OCI-LY7 (cell line): ENCODE results near the gene PIGZ. TPM values are rescaled to one million over a fixed set of nuclear protein-coding genes. Genes with fewer than 3 reads are reported as not detected.

Experiments
- BruUV-seq: library from RNA; stranded (reverse); fragments of 400-500 nt; replicated peaks from 2 replicates; lab custom pipeline; 2021; lab: Mats Ljungman, UMichigan
- CTCF ChIA-PET: fragments of 300-600 bp; sonication (Branson Sonifier 250); formaldehyde crosslinking; loops from one replicate; lab custom pipeline; 2022; ENCODE audit warnings: antibody characterized with exemption; ENCODE audit not compliant: unreplicated experiment; lab: Charles Lee
- POLR2A ChIA-PET: fragments of 300-600 bp; sonication (Branson Sonifier 250); formaldehyde crosslinking; loops from one replicate; lab custom pipeline; 2022; ENCODE audit warnings: antibody characterized with exemption; lab: Charles Lee
- DNase-seq: peaks from one replicate; pipeline ENCODE4 v3.0.0-alpha.2; 2015; ENCODE audit warnings: low spot score
- H2AFZ ChIP-seq: fragments of 200-600 bp; sonication (generic), shearing (Covaris generic); 2 replicates; pipeline ENCODE4 v1.6.1; 2014; ENCODE audit warnings: mild to moderate bottlenecking, antibody characterized with exemption, low read length, moderate library complexity
- H3K27ac ChIP-seq: fragments of 200-600 bp; sonication (generic); 2 replicates; pipeline ENCODE4 v1.5.1; 2014; ENCODE audit warnings: mixed run types, low read depth, mild to moderate bottlenecking, moderate library complexity, low read length, inconsistent platforms; ENCODE audit not compliant: poor library complexity, severe bottlenecking
- H3K36me3 ChIP-seq: fragments of 200-600 bp; sonication (generic); 2 replicates; pipeline ENCODE4 v1.6.1; 2014; ENCODE audit warnings: mild to moderate bottlenecking, antibody characterized with exemption, low read length, moderate library complexity, mixed read lengths; ENCODE audit not compliant: insufficient read depth
- H3K4me1 ChIP-seq: fragments of 200-600 bp; sonication (generic); 2 replicates; pipeline ENCODE4 v1.5.1; 2014; ENCODE audit warnings: mild to moderate bottlenecking, low read length; ENCODE audit not compliant: insufficient read depth, poor library complexity, severe bottlenecking
- H3K4me2 ChIP-seq: fragments of 200-600 bp; sonication (generic); 2 replicates; pipeline ENCODE4 v1.6.1; 2014; ENCODE audit warnings: mild to moderate bottlenecking, low read length
- H3K4me3 ChIP-seq: fragments of 200-600 bp; sonication (generic); 2 replicates; pipeline ENCODE4 v1.5.1; 2014; ENCODE audit warnings: mild to moderate bottlenecking, low read depth, low read length; ENCODE audit not compliant: poor library complexity, severe bottlenecking
- H3K79me2 ChIP-seq: fragments of 200-600 bp; sonication (generic); 2 replicates; pipeline ENCODE4 v1.6.1; 2016; ENCODE audit warnings: low read depth, mild to moderate bottlenecking, low read length, moderate library complexity, mixed read lengths; ENCODE audit not compliant: insufficient read depth
- H3K9me2 ChIP-seq: fragments of 200-600 bp; sonication (generic); 2 replicates; pipeline ENCODE4 v1.6.1; 2016; ENCODE audit warnings: mild to moderate bottlenecking, low read length, mixed read lengths; ENCODE audit not compliant: insufficient read depth
- H3K9me3 ChIP-seq: fragments of 200-600 bp; sonication (generic); 2 replicates; pipeline ENCODE4 v1.6.1; 2014; ENCODE audit warnings: mild to moderate bottlenecking, mixed run types, low read length, mixed read lengths
- H4K20me1 ChIP-seq: fragments of 200-600 bp; sonication (generic); 2 replicates; pipeline ENCODE4 v1.6.1; 2014; ENCODE audit warnings: mild to moderate bottlenecking, antibody characterized with exemption, low read length, moderate library complexity, mixed read lengths; ENCODE audit not compliant: insufficient read depth
- CTCF ChIP-seq: fragments of 200-600 bp; sonication (generic); conservative IDR thresholded peaks from 2 replicates; pipeline ENCODE4 v1.5.1; 2014; ENCODE audit warnings: mild to moderate bottlenecking, antibody characterized with exemption, low read length, moderate library complexity, mixed read lengths
- EZH2phosphoT487 ChIP-seq: fragments of 200-600 bp; sonication (generic); IDR thresholded peaks from 2 replicates; pipeline ENCODE4 v1.6.1; 2018; ENCODE audit warnings: low read depth, borderline replicate concordance, mild to moderate bottlenecking, mixed run types, antibody characterized with exemption, low read length, moderate library complexity, mixed read lengths
- intact Hi-C: fragments of 100-400 bp; cut with micrococcal nuclease; formaldehyde crosslinking; loops from one replicate; pipeline ENCODE4 v1.10.0; 2022; ENCODE audit not compliant: unreplicated experiment
- total RNA-seq, 2 experiments: library from RNA; depleted of rRNA in 1 of 2; stranded (reverse); fragments of >200 nt in 1 of 2; shearing (Covaris generic) in 1 of 2; gene quantifications; 2 replicates each; pipeline ENCODE4 v1.2.3, GENCODE V29; 2014 to 2022

PIGZ gene
- total RNA-seq, 2 experiments from 2014 or later: not detected

GRCh38 chr3:196954832-196955231 lies 13.8 kb downstream of the PIGZ start:
- no peak overlapping the region for H2AFZ ChIP-seq
- ChIA-PET POLR2A (interaction anchor here (0.6 to 1.4 kb wide), 2 partner anchors 31 to 497 kb away, joined by 3 to 4 read pairs; no protein-coding TSS in a partner anchor), CTCF (no interaction called here)
- no peak overlapping the region for H3K27ac ChIP-seq
- H3K4me3 ChIP-seq: no peak overlapping the region
- BruUV-seq: no TSS peak
- H3K9me2 ChIP-seq: no peaks in the 10 kb centered on the region
- TF ChIP-seq CTCF (no peak), EZH2phosphoT487 (no peak)
- no peaks in the 10 kb centered on the region for H4K20me1 ChIP-seq
- H3K4me2 ChIP-seq: no peak overlapping the region
- H3K4me1 ChIP-seq: no peaks in the 10 kb centered on the region
- H3K36me3 ChIP-seq: no peaks in the 10 kb centered on the region
- intact Hi-C loops: no loop called here
- DNase-seq: no peak
- no peaks in the 10 kb centered on the region for H3K9me3 ChIP-seq
- no peaks in the 10 kb centered on the region for H3K79me2 ChIP-seq

GRCh38 chr3:196951371-196951770 lies 17.3 kb downstream of the PIGZ start:
- TF ChIP-seq EZH2phosphoT487 (no peak), CTCF (no peak)
- no TSS peak for BruUV-seq
- Histone ChIP-seq H4K20me1 (no peaks in the 10 kb centered on the region), H2AFZ (no peak overlapping the region), H3K9me3 (no peaks in the 10 kb centered on the region), H3K79me2 (no peaks in the 10 kb centered on the region), H3K9me2 (no peaks in the 10 kb centered on the region), H3K4me2 (no peak overlapping the region), H3K27ac (no peak overlapping the region), H3K4me3 (no peak overlapping the region), H3K4me1 (no peaks in the 10 kb centered on the region), H3K36me3 (no peaks in the 10 kb centered on the region)
- CTCF ChIA-PET: no interaction called here
- POLR2A ChIA-PET: interaction anchor here (0.6 kb wide), 1 partner anchor 83 kb away, joined by 3 read pairs; no protein-coding TSS in a partner anchor
- intact Hi-C loops: no loop called here
- no peak for DNase-seq

- H3K9me3 ChIP-seq: no peaks in the 10 kb centered on the region
- no peak overlapping the region for H2AFZ ChIP-seq
- DNase-seq: no peak
- intact Hi-C loops: loop anchor here (10.0 kb wide), 1 partner anchor 1045 kb away; the partner anchor contains the start of gene TNK2
- ChIA-PET POLR2A (no interaction called here), CTCF (no interaction called here)
- H3K4me1 ChIP-seq: no peaks in the 10 kb centered on the region
- H3K27ac ChIP-seq: no peak overlapping the region
- H3K4me3 ChIP-seq: no peak overlapping the region
- H3K36me3 ChIP-seq: peaks cover 11% of the 10 kb centered on the region
- TF ChIP-seq EZH2phosphoT487 (no peak), CTCF (no peak)
- H3K4me2 ChIP-seq: no peak overlapping the region
- H3K9me2 ChIP-seq: no peaks in the 10 kb centered on the region
- no TSS peak for BruUV-seq
- no peaks in the 10 kb centered on the region for H4K20me1 ChIP-seq
- H3K79me2 ChIP-seq: 0 out of 2 replicates have a peak, but pooled peaks cover 2% of the 10 kb centered on the region
Observed at GRCh38 chr3:196949750-196950149, 18.9 kb downstream of the PIGZ start.
